ENCODE measurements around the gene WDFY4. TPM values are rescaled to one million over a fixed set of nuclear protein-coding genes. Genes with fewer than 3 reads are reported as not detected.

Gene WDFY4
- total and polyA plus RNA-seq, 2 donors (not counting 1 experiment from before 2014, with no cell fraction given), result 0.06 to 0.66 TPM

- no peak for TF ChIP-seq CTCF (conservative IDR thresholded peaks at IDR 0.05 in 1 of 2, IDR thresholded peaks at IDR 0.05 in 1 of 2; ENCODE audit: low read depth in 1 of 2, low read length in 2 of 2)
- H3K4me2 ChIP-seq (ENCODE audit: extremely low read depth, insufficient read depth, low read length), result no peak overlapping the region
- no peak overlapping the region for H3K9ac ChIP-seq (ENCODE audit: insufficient read depth, low read length)
- no peaks in the 10 kb centered on the region for H3K79me2 ChIP-seq (ENCODE audit: control insufficient read depth, insufficient read depth, low read length)
- no peak overlapping the region for H3K4me3 ChIP-seq (replicated peaks in 1 of 4; ENCODE audit: control extremely low read depth in 1 of 4, insufficient read depth in 1 of 4, low read depth in 3 of 4, low read length in 4 of 4)
- DNase-seq (ENCODE audit: low read depth in 2 of 2), result peak in 1 of 2 donors; percentile 4
- no peaks in the 10 kb centered on the region for H3K9me3 ChIP-seq (ENCODE audit: control insufficient read depth, insufficient read depth, low read depth, low read length)
- no peaks in the 10 kb centered on the region for H4K20me1 ChIP-seq (ENCODE audit: control insufficient read depth, extremely low read depth, insufficient read depth, low read length)
- H3K27ac ChIP-seq (ENCODE audit: insufficient read depth, low read length), result no peak overlapping the region
- no peaks in the 10 kb centered on the region for H3K4me1 ChIP-seq (ENCODE audit: control insufficient read depth, extremely low read depth, insufficient read depth, low read length)
- H2AFZ ChIP-seq (ENCODE audit: low read length), result no peak overlapping the region
- H3K36me3 ChIP-seq (ENCODE audit: control insufficient read depth, insufficient read depth, low read length), result no peaks in the 10 kb centered on the region
- peaks cover 3% of the 10 kb centered on the region for H3K27me3 ChIP-seq (ENCODE audit: control insufficient read depth, insufficient read depth, low read length)
These were observed 291.5 kb downstream of the WDFY4 start for GRCh38 chr10:48976196-48976595.

- H3K4me2 ChIP-seq (ENCODE audit: extremely low read depth, insufficient read depth, low read length), result no peak overlapping the region
- H3K9ac ChIP-seq (ENCODE audit: insufficient read depth, low read length), result no peak overlapping the region
- H3K4me1 ChIP-seq (ENCODE audit: control insufficient read depth, extremely low read depth, insufficient read depth, low read length), result no peaks in the 10 kb centered on the region
- no peaks in the 10 kb centered on the region for H3K36me3 ChIP-seq (ENCODE audit: control insufficient read depth, insufficient read depth, low read length)
- no peak for DNase-seq (ENCODE audit: low read depth in 2 of 2)
- H3K27ac ChIP-seq (ENCODE audit: insufficient read depth, low read length), result no peak overlapping the region
- no peaks in the 10 kb centered on the region for H3K9me3 ChIP-seq (ENCODE audit: control insufficient read depth, insufficient read depth, low read depth, low read length)
- TF ChIP-seq CTCF (conservative IDR thresholded peaks at IDR 0.05 in 1 of 2, IDR thresholded peaks at IDR 0.05 in 1 of 2; ENCODE audit: low read depth in 1 of 2, low read length in 2 of 2) (no peak), EZH2 (IDR thresholded peaks at IDR 0.05; ENCODE audit: low read length, missing control alignments) (no peak)
- no peaks in the 10 kb centered on the region for H3K79me2 ChIP-seq (ENCODE audit: control insufficient read depth, insufficient read depth, low read length)
- no peak overlapping the region for H3K4me3 ChIP-seq (replicated peaks in 1 of 4; ENCODE audit: control extremely low read depth in 1 of 4, insufficient read depth in 1 of 4, low read depth in 3 of 4, low read length in 4 of 4)
- H3K27me3 ChIP-seq (ENCODE audit: control insufficient read depth, insufficient read depth, low read length), result peaks cover 3% of the 10 kb centered on the region
- H4K20me1 ChIP-seq (ENCODE audit: control insufficient read depth, extremely low read depth, insufficient read depth, low read length), result no peaks in the 10 kb centered on the region
- H2AFZ ChIP-seq (ENCODE audit: low read length), result no peak overlapping the region
These were observed 293.6 kb downstream of the WDFY4 start for GRCh38 chr10:48978318-48978717.

- no peak overlapping the region for H3K4me2 ChIP-seq (ENCODE audit: extremely low read depth, insufficient read depth, low read length)
- H3K9ac ChIP-seq (ENCODE audit: insufficient read depth, low read length), result no peak overlapping the region
- H4K20me1 ChIP-seq (ENCODE audit: control insufficient read depth, extremely low read depth, insufficient read depth, low read length), result no peaks in the 10 kb centered on the region
- H3K4me3 ChIP-seq (replicated peaks in 1 of 4; ENCODE audit: control extremely low read depth in 1 of 4, insufficient read depth in 1 of 4, low read depth in 3 of 4, low read length in 4 of 4), result no peak overlapping the region
- H3K9me3 ChIP-seq (ENCODE audit: control insufficient read depth, insufficient read depth, low read depth, low read length), result no peaks in the 10 kb centered on the region
- H3K4me1 ChIP-seq (ENCODE audit: control insufficient read depth, extremely low read depth, insufficient read depth, low read length), result no peaks in the 10 kb centered on the region
- TF ChIP-seq EZH2 (IDR thresholded peaks at IDR 0.05; ENCODE audit: low read length, missing control alignments) (no peak), CTCF (conservative IDR thresholded peaks at IDR 0.05 in 1 of 2, IDR thresholded peaks at IDR 0.05 in 1 of 2; ENCODE audit: low read depth in 1 of 2, low read length in 2 of 2) (peak; percentile 75 to 81)
- peak; percentile 19 to 40 for DNase-seq (ENCODE audit: low read depth in 2 of 2)
- H3K79me2 ChIP-seq (ENCODE audit: control insufficient read depth, insufficient read depth, low read length), result no peaks in the 10 kb centered on the region
- no peak overlapping the region for H3K27ac ChIP-seq (ENCODE audit: insufficient read depth, low read length)
- no peaks in the 10 kb centered on the region for H3K36me3 ChIP-seq (ENCODE audit: control insufficient read depth, insufficient read depth, low read length)
- peaks cover 3% of the 10 kb centered on the region for H3K27me3 ChIP-seq (ENCODE audit: control insufficient read depth, insufficient read depth, low read length)
- no peak overlapping the region for H2AFZ ChIP-seq (ENCODE audit: low read length)
These were observed 296.7 kb downstream of the WDFY4 start for GRCh38 chr10:48981310-48981907.
